Keratinocyte (primary cell): ENCODE measurements around the gene FAM193B. TPM values are rescaled to one million over a fixed set of nuclear protein-coding genes. Genes with fewer than 3 reads are reported as not detected.
A peak's percentile ranks its signal among the peaks of the same experiment; 100 is the strongest.
"Not testable (repeated sequence)": the region's sequence is repeated elsewhere in the genome, so short reads cannot be mapped to it uniquely, and the experiment has no call there.

ENCODE experiments used
- DNase-seq: peaks from one replicate; pipeline ENCODE4 v3.0.0-alpha.2; 2011; ENCODE audit warnings: low read depth, missing footprints, low spot score
- FAIRE-seq: peaks from 2 replicates; lab custom pipeline; 2011; peaks lifted over from hg19 to GRCh38; lab: Jason Lieb, UNC
- H2AFZ ChIP-seq: 2 replicates; pipeline ENCODE4 v1.6.0; 2012; ENCODE audit warnings: low read length, control low read depth, inconsistent platforms; ENCODE audit not compliant: control insufficient read depth
- H3K27ac ChIP-seq: 2 replicates; pipeline ENCODE4 v1.5.1; 2011; ENCODE audit warnings: low read length; ENCODE audit not compliant: control insufficient read depth, insufficient read depth
- H3K27me3 ChIP-seq: 3 replicates; pipeline ENCODE4 v1.6.0; 2011; ENCODE audit warnings: low read length; ENCODE audit not compliant: control insufficient read depth, insufficient read depth; ENCODE audit errors: extremely low read depth
- H3K36me3 ChIP-seq, 2 experiments: 2 replicates in 1 of 2; 3 replicates in 1 of 2; pipeline ENCODE4 v1.5.1; 2011; ENCODE audit warnings: low read length in 2 of 2, mild to moderate bottlenecking in 1 of 2; ENCODE audit not compliant: control insufficient read depth in 2 of 2, insufficient read depth in 2 of 2; ENCODE audit errors: extremely low read depth in 1 of 2
- H3K4me1 ChIP-seq: 3 replicates; pipeline ENCODE4 v1.5.1; 2011; ENCODE audit warnings: low read length; ENCODE audit not compliant: control insufficient read depth, insufficient read depth; ENCODE audit errors: extremely low read depth
- H3K4me2 ChIP-seq: 3 replicates; pipeline ENCODE4 v1.6.0; 2011; ENCODE audit warnings: low read depth, low read length; ENCODE audit not compliant: control insufficient read depth, insufficient read depth; ENCODE audit errors: extremely low read depth
- H3K4me3 ChIP-seq, 3 experiments: fragments of 200-600 bp in 1 of 3; sonication (generic) in 1 of 3; 2 replicates in 2 of 3; 3 replicates in 1 of 3; pipeline ENCODE4 v1.5.1; 2011 to 2016; ENCODE audit warnings: low read length in 3 of 3, mild to moderate bottlenecking in 3 of 3, control low read depth in 2 of 3, inconsistent platforms in 1 of 3, low read depth in 1 of 3, mixed read lengths in 1 of 3, mixed run types in 1 of 3, moderate library complexity in 1 of 3; ENCODE audit not compliant: control insufficient read depth in 2 of 3, insufficient read depth in 2 of 3; ENCODE audit errors: extremely low read depth in 1 of 3
- H3K79me2 ChIP-seq: 2 replicates; pipeline ENCODE4 v1.6.0; 2012; ENCODE audit warnings: low read length; ENCODE audit not compliant: control insufficient read depth, insufficient read depth
- H3K9ac ChIP-seq: 3 replicates; pipeline ENCODE4 v1.6.0; 2011; ENCODE audit warnings: low read length; ENCODE audit not compliant: control insufficient read depth, insufficient read depth; ENCODE audit errors: extremely low read depth
- H3K9me1 ChIP-seq: 3 replicates; pipeline ENCODE4 v1.6.0; 2011; ENCODE audit warnings: low read length; ENCODE audit not compliant: control insufficient read depth, insufficient read depth; ENCODE audit errors: extremely low read depth
- H3K9me3 ChIP-seq: 2 replicates; pipeline ENCODE4 v1.5.1; 2012; ENCODE audit warnings: low read depth, low read length; ENCODE audit not compliant: control insufficient read depth
- H4K20me1 ChIP-seq: 3 replicates; pipeline ENCODE4 v1.6.0; 2011; ENCODE audit warnings: low read length; ENCODE audit not compliant: control insufficient read depth, insufficient read depth; ENCODE audit errors: extremely low read depth
- CTCF ChIP-seq, 3 experiments: IDR thresholded peaks in 1 of 3; conservative IDR thresholded peaks in 1 of 3; optimal IDR thresholded peaks in 1 of 3; 2 replicates in 2 of 3; 3 replicates in 1 of 3; pipeline versions ENCODE3 to v1.5.1; 2011; ENCODE audit warnings: low read length in 3 of 3, mild to moderate bottlenecking in 3 of 3, moderate library complexity in 2 of 3, control low read depth in 1 of 3, inconsistent platforms in 1 of 3; ENCODE audit not compliant: insufficient read depth in 2 of 3; ENCODE audit errors: extremely low read depth in 1 of 3
- EZH2 ChIP-seq: IDR thresholded peaks from one replicate; pipeline ENCODE4 v1.6.1; 2012; ENCODE audit warnings: inconsistent platforms, mild to moderate bottlenecking, low read length, moderate library complexity
- dilution Hi-C: fragments of 300-500 bp; cut with MboI; formaldehyde crosslinking; loops from one replicate; pipeline ENCODE4 v1.7.0; 2020; ENCODE audit warnings: low sequenced_read_pairs; ENCODE audit not compliant: extremely low pct_ligation_motif_present
- polyA plus RNA-seq, 5 experiments: library from polyadenylated mRNA; depleted of rRNA in 3 of 5; stranded (reverse) in 3 of 5; stranded (forward) in 1 of 5; unstranded in 1 of 5; fragments of >200 nt; gene quantifications; 1 replicate in 1 of 5; 2 replicates in 3 of 5; 3 replicates in 1 of 5; pipeline versions ENCODE4 v1.2.1 to v1.2.3, GENCODE V29; 2011 to 2012; ENCODE audit warnings: missing spikeins in 2 of 5, low read depth in 1 of 5, low replicate concordance in 1 of 5

Gene FAM193B
- polyA plus RNA-seq, 1 donor (not counting 4 experiments of a cell fraction or from before 2014, with no cell fraction given): 27.5 TPM

GRCh38 chr5:177565046-177565445 is 10.7 kb upstream of the FAM193B start:
- dilution Hi-C loops: no loop called here
- Histone ChIP-seq H3K4me1 (peaks cover 7% of the 10 kb centered on the region), H3K9ac (no peak overlapping the region), H3K9me3 (no peaks in the 10 kb centered on the region), H3K36me3 (no peaks in the 10 kb centered on the region), H3K4me3 (no peak overlapping the region), H2AFZ (no peak overlapping the region), H3K27ac (no peak overlapping the region), H3K4me2 (no peak overlapping the region), H3K27me3 (no peaks in the 10 kb centered on the region), H4K20me1 (no peaks in the 10 kb centered on the region), H3K9me1 (no peaks in the 10 kb centered on the region), H3K79me2 (no peaks in the 10 kb centered on the region)
- DNase-seq (no peak), FAIRE-seq (no peak)
- TF ChIP-seq CTCF (optimal IDR thresholded peaks at IDR 0.05 in 1 of 3, IDR thresholded peaks at IDR 0.05 in 1 of 3, conservative IDR thresholded peaks at IDR 0.05 in 1 of 3; ENCODE audit: extremely low read depth in 1 of 3, insufficient read depth in 2 of 3, low read length in 3 of 3): no peak
- TF ChIP-seq EZH2: no peak

- H3K27ac ChIP-seq: peak overlapping the region; percentile 64
- FAIRE-seq, H3K79me2 ChIP-seq, H3K27me3 ChIP-seq, H3K4me3 ChIP-seq, H4K20me1 ChIP-seq, H3K9me1 ChIP-seq, H3K36me3 ChIP-seq, DNase-seq, dilution Hi-C loops, H3K9me3 ChIP-seq, H2AFZ ChIP-seq: not testable (repeated sequence)
- peak overlapping the region; percentile 41 for H3K9ac ChIP-seq
- peak overlapping the region; percentile 32 for H3K4me2 ChIP-seq
- H3K4me1 ChIP-seq: peaks cover 21% of the 10 kb centered on the region
These were observed 5.1 kb upstream of the FAM193B start for GRCh38 chr5:177559446-177559941.

- TF ChIP-seq CTCF (optimal IDR thresholded peaks at IDR 0.05 in 1 of 3, IDR thresholded peaks at IDR 0.05 in 1 of 3, conservative IDR thresholded peaks at IDR 0.05 in 1 of 3; ENCODE audit: extremely low read depth in 1 of 3, insufficient read depth in 2 of 3, low read length in 3 of 3): no peak
- H3K27ac ChIP-seq: no peak overlapping the region
- H4K20me1 ChIP-seq: no peaks in the 10 kb centered on the region
- H3K79me2 ChIP-seq: peaks cover 14% of the 10 kb centered on the region
- no peak overlapping the region for H3K4me2 ChIP-seq
- peaks cover 3% of the 10 kb centered on the region for H3K9me1 ChIP-seq
- no peaks in the 10 kb centered on the region for H3K9me3 ChIP-seq
- FAIRE-seq (no peak), DNase-seq (no peak)
- peaks cover 24% of the 10 kb centered on the region for H3K4me1 ChIP-seq
- peaks cover 0 to 1% of the 10 kb centered on the region in 2 experiments for H3K36me3 ChIP-seq
- no peaks in the 10 kb centered on the region for H3K27me3 ChIP-seq
- H3K9ac ChIP-seq: no peak overlapping the region
- dilution Hi-C loops: no loop called here
- no peak overlapping the region for H3K4me3 ChIP-seq
- no peak overlapping the region for H2AFZ ChIP-seq
These were observed 3.4 kb upstream of the FAM193B start for GRCh38 chr5:177557796-177558195.
